ENCODE data around the gene FGD4. TPM values are rescaled to one million over a fixed set of nuclear protein-coding genes. Genes with fewer than 3 reads are reported as not detected.

The FGD4 gene
- total and polyA plus RNA-seq, 9 of the 15 experiments (the other 6 are each of a cell fraction or from before 2014, with no cell fraction given): 0.05 to 0.51 (median 0.27) TPM

DNA sequence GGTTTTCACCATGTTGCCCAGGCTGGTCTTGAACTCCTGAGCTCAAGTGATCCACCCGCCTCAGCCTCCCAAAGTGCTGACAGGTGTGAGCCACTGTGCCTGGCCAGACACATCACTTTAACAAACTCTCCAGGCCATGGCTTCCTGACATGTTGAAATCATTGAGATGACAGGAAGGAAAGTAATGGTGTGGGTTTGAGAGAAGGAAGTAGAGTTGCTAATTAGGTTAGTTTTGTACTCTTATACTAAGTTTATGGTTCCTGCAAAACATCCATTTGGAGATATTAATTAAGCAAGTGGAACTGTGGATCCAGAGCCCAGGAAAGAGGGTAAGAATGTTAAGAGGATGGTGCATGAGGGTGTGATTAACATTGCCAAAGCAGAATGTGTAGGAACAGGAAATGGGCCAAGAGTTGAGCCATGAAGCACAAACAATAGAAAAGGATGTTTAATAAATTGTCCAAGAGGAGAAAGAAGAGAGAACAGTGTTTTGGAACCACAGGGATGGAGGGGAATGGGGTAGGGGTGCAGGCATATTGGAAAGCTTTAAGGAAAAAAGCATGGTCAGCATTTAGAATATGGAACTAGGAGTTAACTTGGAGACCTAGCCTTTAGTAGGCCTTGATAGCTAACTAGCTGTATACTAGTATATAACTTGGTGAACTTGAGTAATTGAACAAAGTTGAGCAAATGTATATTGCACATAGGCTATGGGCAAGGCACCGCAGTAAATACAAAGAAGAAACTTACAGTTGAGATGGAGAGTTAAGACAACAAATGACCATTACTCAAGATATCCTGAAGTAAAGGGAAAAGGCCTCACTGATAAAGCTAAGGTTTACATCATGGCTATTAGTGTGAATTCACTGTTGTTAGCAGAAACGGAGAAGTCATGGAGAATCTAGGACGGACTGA lies 188.5 kb downstream of the FGD4 start (continued):
- TF ChIP-seq FOXA3 (CRISPR knock-in tag; conservative IDR thresholded peaks at IDR 0.05 in 1 of 2, IDR thresholded peaks at IDR 0.05 in 1 of 2) (no peak), ETV1 (tag; conservative IDR thresholded peaks at IDR 0.05; ENCODE audit: low read depth) (no peak), KLF6 (CRISPR knock-in tag; IDR thresholded peaks at IDR 0.05; ENCODE audit: borderline replicate concordance) (no peak), MAFF (IDR thresholded peaks at IDR 0.05; ENCODE audit: low read length) (peak; percentile 55), SMARCA5 (IDR thresholded peaks at IDR 0.05) (no peak), NFRKB (IDR thresholded peaks at IDR 0.05; ENCODE audit: low read depth) (no peak), ZNF316 (IDR thresholded peaks at IDR 0.05) (peak; percentile 75), KLF10 (CRISPR knock-in tag; IDR thresholded peaks at IDR 0.05) (no peak), FUS (optimal IDR thresholded peaks at IDR 0.05; ENCODE audit: low read depth, low read length) (no peak), U2AF2 (optimal IDR thresholded peaks at IDR 0.05; ENCODE audit: low read depth, low read length) (no peak), EP300 (IDR thresholded peaks at IDR 0.05; ENCODE audit: low read length) (no peak)
- TF ChIP-seq, protein P1, sequence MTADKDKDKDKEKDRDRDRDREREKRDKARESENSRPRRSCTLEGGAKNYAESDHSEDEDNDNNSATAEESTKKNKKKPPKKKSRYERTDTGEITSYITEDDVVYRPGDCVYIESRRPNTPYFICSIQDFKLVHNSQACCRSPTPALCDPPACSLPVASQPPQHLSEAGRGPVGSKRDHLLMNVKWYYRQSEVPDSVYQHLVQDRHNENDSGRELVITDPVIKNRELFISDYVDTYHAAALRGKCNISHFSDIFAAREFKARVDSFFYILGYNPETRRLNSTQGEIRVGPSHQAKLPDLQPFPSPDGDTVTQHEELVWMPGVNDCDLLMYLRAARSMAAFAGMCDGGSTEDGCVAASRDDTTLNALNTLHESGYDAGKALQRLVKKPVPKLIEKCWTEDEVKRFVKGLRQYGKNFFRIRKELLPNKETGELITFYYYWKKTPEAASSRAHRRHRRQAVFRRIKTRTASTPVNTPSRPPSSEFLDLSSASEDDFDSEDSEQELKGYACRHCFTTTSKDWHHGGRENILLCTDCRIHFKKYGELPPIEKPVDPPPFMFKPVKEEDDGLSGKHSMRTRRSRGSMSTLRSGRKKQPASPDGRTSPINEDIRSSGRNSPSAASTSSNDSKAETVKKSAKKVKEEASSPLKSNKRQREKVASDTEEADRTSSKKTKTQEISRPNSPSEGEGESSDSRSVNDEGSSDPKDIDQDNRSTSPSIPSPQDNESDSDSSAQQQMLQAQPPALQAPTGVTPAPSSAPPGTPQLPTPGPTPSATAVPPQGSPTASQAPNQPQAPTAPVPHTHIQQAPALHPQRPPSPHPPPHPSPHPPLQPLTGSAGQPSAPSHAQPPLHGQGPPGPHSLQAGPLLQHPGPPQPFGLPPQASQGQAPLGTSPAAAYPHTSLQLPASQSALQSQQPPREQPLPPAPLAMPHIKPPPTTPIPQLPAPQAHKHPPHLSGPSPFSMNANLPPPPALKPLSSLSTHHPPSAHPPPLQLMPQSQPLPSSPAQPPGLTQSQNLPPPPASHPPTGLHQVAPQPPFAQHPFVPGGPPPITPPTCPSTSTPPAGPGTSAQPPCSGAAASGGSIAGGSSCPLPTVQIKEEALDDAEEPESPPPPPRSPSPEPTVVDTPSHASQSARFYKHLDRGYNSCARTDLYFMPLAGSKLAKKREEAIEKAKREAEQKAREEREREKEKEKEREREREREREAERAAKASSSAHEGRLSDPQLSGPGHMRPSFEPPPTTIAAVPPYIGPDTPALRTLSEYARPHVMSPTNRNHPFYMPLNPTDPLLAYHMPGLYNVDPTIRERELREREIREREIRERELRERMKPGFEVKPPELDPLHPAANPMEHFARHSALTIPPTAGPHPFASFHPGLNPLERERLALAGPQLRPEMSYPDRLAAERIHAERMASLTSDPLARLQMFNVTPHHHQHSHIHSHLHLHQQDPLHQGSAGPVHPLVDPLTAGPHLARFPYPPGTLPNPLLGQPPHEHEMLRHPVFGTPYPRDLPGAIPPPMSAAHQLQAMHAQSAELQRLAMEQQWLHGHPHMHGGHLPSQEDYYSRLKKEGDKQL (CRISPR knock-in tag; IDR thresholded peaks at IDR 0.05; ENCODE audit: borderline replicate concordance): no peak
- TF ChIP-seq, protein P2, sequence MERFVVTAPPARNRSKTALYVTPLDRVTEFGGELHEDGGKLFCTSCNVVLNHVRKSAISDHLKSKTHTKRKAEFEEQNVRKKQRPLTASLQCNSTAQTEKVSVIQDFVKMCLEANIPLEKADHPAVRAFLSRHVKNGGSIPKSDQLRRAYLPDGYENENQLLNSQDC (CRISPR knock-in tag; IDR thresholded peaks at IDR 0.05): no peak
- TF ChIP-seq, protein P3, sequence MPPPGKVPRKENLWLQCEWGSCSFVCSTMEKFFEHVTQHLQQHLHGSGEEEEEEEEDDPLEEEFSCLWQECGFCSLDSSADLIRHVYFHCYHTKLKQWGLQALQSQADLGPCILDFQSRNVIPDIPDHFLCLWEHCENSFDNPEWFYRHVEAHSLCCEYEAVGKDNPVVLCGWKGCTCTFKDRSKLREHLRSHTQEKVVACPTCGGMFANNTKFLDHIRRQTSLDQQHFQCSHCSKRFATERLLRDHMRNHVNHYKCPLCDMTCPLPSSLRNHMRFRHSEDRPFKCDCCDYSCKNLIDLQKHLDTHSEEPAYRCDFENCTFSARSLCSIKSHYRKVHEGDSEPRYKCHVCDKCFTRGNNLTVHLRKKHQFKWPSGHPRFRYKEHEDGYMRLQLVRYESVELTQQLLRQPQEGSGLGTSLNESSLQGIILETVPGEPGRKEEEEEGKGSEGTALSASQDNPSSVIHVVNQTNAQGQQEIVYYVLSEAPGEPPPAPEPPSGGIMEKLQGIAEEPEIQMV (tag; conservative IDR thresholded peaks at IDR 0.05; ENCODE audit: low read depth): no peak

Measured in K562 (cell line).